Esophagus muscularis mucosa (tissue), 3 donors: ENCODE measurements around the gene GJB3.

ENCODE experiments used
- CTCF ChIP-seq, 3 experiments: fragments of 200-600 bp in 2 of 3; fragments of 450-650 bp in 1 of 3; sonication (generic) in 2 of 3; IDR thresholded peaks; one replicate each; pipeline ENCODE4 v1.5.1; 2017 to 2019; ENCODE audit warnings: antibody characterized with exemption in 3 of 3, mild to moderate bottlenecking in 2 of 3, moderate library complexity in 1 of 3
- EP300 ChIP-seq: sonication (generic); formaldehyde crosslinking; IDR thresholded peaks from one replicate; pipeline ENCODE4 v1.6.1; 2017; ENCODE audit warnings: antibody characterized with exemption

- TF ChIP-seq CTCF (IDR thresholded peaks at IDR 0.05) = no peak
- TF ChIP-seq EP300 = no peak
These were observed 19.2 kb upstream of the GJB3 start for GRCh38 chr1:34761776-34762307.
